SK-N-SH treated with all-trans-retinoic acid at 6 μM for 48 hours (cell line): ENCODE results near the gene ALS2CL.

ENCODE experiments used
- ARNTL ChIP-seq: fragments of 450-650 bp; formaldehyde crosslinking; IDR thresholded peaks from 2 replicates; pipeline ENCODE4 v1.5.0; 2020; ENCODE audit warnings: low read depth, mild to moderate bottlenecking, moderate library complexity, borderline replicate concordance
- OSR1 ChIP-seq: fragments of 250-450 bp; sonication (Bioruptor Pico); IDR thresholded peaks from 2 replicates; pipeline ENCODE4 v1.8.0; 2022; ENCODE audit warnings: moderate library complexity, mild to moderate bottlenecking, inconsistent platforms
- ZFP3 ChIP-seq: fragments of 250-450 bp; sonication (Bioruptor Pico); IDR thresholded peaks from 2 replicates; pipeline ENCODE4 v1.5.0; 2020; ENCODE audit warnings: mild to moderate bottlenecking, moderate library complexity
- ZNF565 ChIP-seq: fragments of 450-650 bp; formaldehyde crosslinking; conservative IDR thresholded peaks from 2 replicates; pipeline ENCODE4 v1.5.0; 2020; ENCODE audit warnings: low read depth, mild to moderate bottlenecking, moderate library complexity

- no peak for TF ChIP-seq ZNF565 (CRISPR knock-in tag)
- TF ChIP-seq OSR1 (CRISPR knock-in tag), result no peak
- no peak for TF ChIP-seq ARNTL (CRISPR knock-in tag)
- no peak for TF ChIP-seq ZFP3 (CRISPR knock-in tag)
These were observed 2.7 kb upstream of the ALS2CL start for GRCh38 chr3:46695962-46696894.
